PC-3 (cell line): Measurements from ENCODE around the gene AKNA. TPM values are rescaled to one million over a fixed set of nuclear protein-coding genes. Genes with fewer than 3 reads are reported as not detected.

Source experiments
- ATAC-seq: fragments of 200-7000 bp; cut with Tn5 transposase; 2 replicates; pipeline ENCODE4 v1.9.1; 2020; ENCODE audit warnings: mild to moderate bottlenecking, moderate library complexity
- BruUV-seq: library from RNA; stranded (reverse); fragments of 400-500 nt; replicated peaks from 2 replicates; lab custom pipeline; 2021; lab: Mats Ljungman, UMichigan
- CTCF ChIA-PET: fragments of 300-600 bp; sonication (Branson Sonifier 250); formaldehyde crosslinking; loops from one replicate; lab custom pipeline; 2022; ENCODE audit warnings: antibody characterized with exemption; lab: Charles Lee
- POLR2A ChIA-PET: fragments of 300-600 bp; sonication (Branson Sonifier 250); formaldehyde crosslinking; loops from one replicate; lab custom pipeline; 2022; ENCODE audit warnings: antibody characterized with exemption; ENCODE audit not compliant: unreplicated experiment; lab: Charles Lee
- DNase-seq: peaks from one replicate; pipeline ENCODE4 v3.0.0-alpha.2; 2015
- H2AFZ ChIP-seq: fragments of 300-600 bp; sonication (generic); 2 replicates; pipeline ENCODE4 v1.6.0; 2016; ENCODE audit warnings: antibody characterized with exemption, low read length
- H3F3A ChIP-seq: fragments of 300-600 bp; sonication (generic); one replicate; pipeline ENCODE4 v1.6.0; 2017; ENCODE audit warnings: antibody characterized with exemption, low read length, control low read depth, mild to moderate bottlenecking; ENCODE audit not compliant: unreplicated experiment
- H3K27ac ChIP-seq: fragments of 300-600 bp; sonication (generic); 2 replicates; pipeline ENCODE4 v1.5.1; 2016; ENCODE audit warnings: mild to moderate bottlenecking, low read length
- H3K27me3 ChIP-seq: fragments of 300-600 bp; sonication (generic); 2 replicates; pipeline ENCODE4 v1.6.1; 2016; ENCODE audit warnings: low read length, mixed read lengths
- H3K36me3 ChIP-seq: fragments of 300-600 bp; sonication (generic); 2 replicates; pipeline ENCODE4 v1.6.1; 2016; ENCODE audit warnings: low read depth, mixed run types, low read length, mixed read lengths
- H3K4me1 ChIP-seq: fragments of 300-600 bp; sonication (generic); 2 replicates; pipeline ENCODE4 v1.5.1; 2016; ENCODE audit warnings: low read length; ENCODE audit not compliant: insufficient read depth
- H3K4me2 ChIP-seq: fragments of 300-600 bp; sonication (generic); 2 replicates; pipeline ENCODE4 v1.6.0; 2016; ENCODE audit warnings: low read length
- H3K4me3 ChIP-seq: fragments of 300-600 bp; sonication (generic); 2 replicates; pipeline ENCODE4 v1.5.1; 2016; ENCODE audit warnings: mild to moderate bottlenecking, low read length, mixed read lengths
- H3K79me2 ChIP-seq: fragments of 300-600 bp; sonication (generic); 2 replicates; pipeline ENCODE4 v1.6.1; 2017; ENCODE audit warnings: low read length, mixed read lengths
- H3K9ac ChIP-seq: fragments of 300-600 bp; sonication (generic); 2 replicates; pipeline ENCODE4 v1.6.0; 2016; ENCODE audit warnings: mild to moderate bottlenecking, low read length
- H3K9me2 ChIP-seq: fragments of 300-600 bp; sonication (generic); replicated peaks from 2 replicates; pipeline ENCODE4 v1.6.1; 2016; ENCODE audit warnings: mixed run types, low read length, mixed read lengths
- H3K9me3 ChIP-seq: fragments of 300-600 bp; sonication (generic); 2 replicates; pipeline ENCODE4 v1.6.1; 2016; ENCODE audit warnings: low read length, mixed read lengths
- H4K20me1 ChIP-seq: fragments of 300-600 bp; sonication (generic); 2 replicates; pipeline ENCODE4 v1.6.1; 2016; ENCODE audit warnings: low read length, mixed read lengths
- EZH2 ChIP-seq: fragments of 300-600 bp; sonication (generic); IDR thresholded peaks from one replicate; pipeline ENCODE4 v1.6.1; 2017; ENCODE audit warnings: antibody characterized with exemption, mild to moderate bottlenecking, low read length; ENCODE audit not compliant: unreplicated experiment
- EZH2phosphoT487 ChIP-seq: fragments of 300-600 bp; sonication (generic); IDR thresholded peaks from 2 replicates; pipeline ENCODE4 v1.6.1; 2018; ENCODE audit warnings: mild to moderate bottlenecking, antibody characterized with exemption, low read length, borderline replicate concordance
- intact Hi-C: fragments of 100-400 bp; cut with micrococcal nuclease; formaldehyde crosslinking; loops from 2 replicates; pipeline ENCODE4 v1.9.0; 2023
- total RNA-seq: library from RNA; depleted of rRNA; stranded (reverse); fragments of >200 nt; gene quantifications from 2 replicates; pipeline ENCODE4 v1.2.3, GENCODE V29; 2014
- TF ChIP-seq, protein P1 (sequence below): fragments of 300-600 bp; sonication (generic); conservative IDR thresholded peaks from 2 replicates; pipeline ENCODE4 v1.5.1; 2017; ENCODE audit warnings: antibody characterized with exemption, low read depth, mild to moderate bottlenecking, low read length

AKNA gene
- total RNA-seq, 1 experiment from 2014 or later: 9.1 TPM

DNA sequence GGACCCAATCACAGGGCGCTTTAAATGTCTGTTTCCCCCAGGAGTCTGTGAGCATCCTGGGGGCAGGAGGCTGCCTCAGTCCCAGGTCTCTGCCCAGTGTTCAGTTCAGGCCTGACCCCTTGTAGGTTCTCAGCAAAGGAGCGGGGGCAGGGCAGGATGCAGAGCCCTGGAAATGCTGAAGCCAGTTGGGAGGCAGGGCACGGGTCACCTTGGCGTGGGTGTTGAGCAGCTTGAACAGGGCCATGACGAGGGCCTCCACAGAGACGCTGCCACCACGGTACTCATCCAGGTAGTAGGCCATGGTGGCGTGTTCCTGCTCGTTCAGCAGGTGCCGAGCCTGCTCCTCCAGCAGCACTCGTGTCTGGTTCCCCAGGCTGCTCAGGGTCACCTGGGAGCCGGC lies 36.3 kb upstream of the AKNA start:
- H3K9ac ChIP-seq: no peak overlapping the region
- H3K4me1 ChIP-seq: no peaks in the 10 kb centered on the region
- TF ChIP-seq EZH2phosphoT487 (no peak), EZH2 (no peak)
- TF ChIP-seq, protein P1, sequence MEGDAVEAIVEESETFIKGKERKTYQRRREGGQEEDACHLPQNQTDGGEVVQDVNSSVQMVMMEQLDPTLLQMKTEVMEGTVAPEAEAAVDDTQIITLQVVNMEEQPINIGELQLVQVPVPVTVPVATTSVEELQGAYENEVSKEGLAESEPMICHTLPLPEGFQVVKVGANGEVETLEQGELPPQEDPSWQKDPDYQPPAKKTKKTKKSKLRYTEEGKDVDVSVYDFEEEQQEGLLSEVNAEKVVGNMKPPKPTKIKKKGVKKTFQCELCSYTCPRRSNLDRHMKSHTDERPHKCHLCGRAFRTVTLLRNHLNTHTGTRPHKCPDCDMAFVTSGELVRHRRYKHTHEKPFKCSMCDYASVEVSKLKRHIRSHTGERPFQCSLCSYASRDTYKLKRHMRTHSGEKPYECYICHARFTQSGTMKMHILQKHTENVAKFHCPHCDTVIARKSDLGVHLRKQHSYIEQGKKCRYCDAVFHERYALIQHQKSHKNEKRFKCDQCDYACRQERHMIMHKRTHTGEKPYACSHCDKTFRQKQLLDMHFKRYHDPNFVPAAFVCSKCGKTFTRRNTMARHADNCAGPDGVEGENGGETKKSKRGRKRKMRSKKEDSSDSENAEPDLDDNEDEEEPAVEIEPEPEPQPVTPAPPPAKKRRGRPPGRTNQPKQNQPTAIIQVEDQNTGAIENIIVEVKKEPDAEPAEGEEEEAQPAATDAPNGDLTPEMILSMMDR: no peak
- H3F3A ChIP-seq: no peaks in the 10 kb centered on the region
- H3K27ac ChIP-seq: no peak overlapping the region
- ChIA-PET POLR2A (no interaction called here), CTCF (no interaction called here)
- no peak overlapping the region for H3K4me2 ChIP-seq
- no peaks in the 10 kb centered on the region for H3K36me3 ChIP-seq
- intact Hi-C loops: no loop called here
- no peaks in the 10 kb centered on the region for H3K79me2 ChIP-seq
- no peaks in the 10 kb centered on the region for H3K27me3 ChIP-seq
- H2AFZ ChIP-seq: no peak overlapping the region
- no TSS peak for BruUV-seq
- ATAC-seq (no peak), DNase-seq (no peak)
- H3K4me3 ChIP-seq: no peak overlapping the region
- H4K20me1 ChIP-seq: no peaks in the 10 kb centered on the region
- no peaks in the 10 kb centered on the region for H3K9me3 ChIP-seq
- H3K9me2 ChIP-seq: no peaks in the 10 kb centered on the region

DNA sequence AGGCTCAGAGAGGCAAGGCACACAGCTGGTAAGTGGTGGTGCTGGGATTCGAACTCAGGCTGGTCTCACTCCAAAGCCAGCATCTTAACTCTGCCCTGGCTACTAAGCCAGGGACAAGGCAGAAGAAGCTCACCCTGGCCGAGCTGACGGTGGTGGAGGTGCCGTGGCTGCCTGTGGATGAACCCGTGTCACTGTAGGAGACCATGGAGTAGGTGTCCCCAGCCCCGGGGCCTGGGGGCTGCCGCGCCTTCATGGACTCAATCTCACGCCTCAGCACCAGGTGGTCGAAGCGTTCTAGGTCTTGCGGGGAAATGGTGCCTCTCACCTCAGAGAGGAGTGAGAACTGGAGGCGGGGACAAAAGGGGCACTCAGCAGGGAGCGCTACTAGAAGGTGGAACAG lies 35.4 kb upstream of the AKNA start:
- DNase-seq: no peak
- Histone ChIP-seq H3K4me3 (no peak overlapping the region), H3K27ac (no peak overlapping the region), H2AFZ (no peak overlapping the region), H3K9me2 (no peaks in the 10 kb centered on the region), H3K79me2 (no peaks in the 10 kb centered on the region), H3K4me1 (no peaks in the 10 kb centered on the region), H3K4me2 (no peak overlapping the region), H3K9ac (no peak overlapping the region), H3K36me3 (no peaks in the 10 kb centered on the region), H3K27me3 (no peaks in the 10 kb centered on the region), H4K20me1 (no peaks in the 10 kb centered on the region), H3K9me3 (no peaks in the 10 kb centered on the region), H3F3A (no peaks in the 10 kb centered on the region)
- ATAC-seq: no peak
- intact Hi-C loops: no loop called here
- CTCF ChIA-PET: no interaction called here
- POLR2A ChIA-PET: no interaction called here
- no peak for TF ChIP-seq EZH2phosphoT487
- TF ChIP-seq, protein P1: no peak
- no peak for TF ChIP-seq EZH2
- BruUV-seq: no TSS peak

DNA sequence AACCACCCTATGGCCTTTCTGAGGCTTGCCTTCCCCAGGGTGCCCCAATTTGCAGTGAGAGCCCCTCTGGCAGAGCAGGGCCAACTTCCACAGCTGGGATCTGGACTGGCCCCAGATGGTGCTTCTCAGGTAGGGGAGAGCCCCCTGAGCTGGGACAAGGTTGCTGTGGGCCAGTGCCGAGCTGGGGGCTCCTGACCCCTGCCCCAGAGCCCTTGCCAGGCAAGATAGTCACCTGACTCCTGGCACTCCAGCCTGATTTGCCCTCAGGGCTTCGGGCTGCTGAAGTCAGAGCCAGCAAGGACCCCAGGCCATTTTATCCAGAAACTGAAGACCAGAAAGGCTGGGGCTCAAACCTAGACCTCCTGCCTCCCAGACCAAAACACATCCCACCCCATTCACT lies 33.4 kb upstream of the AKNA start:
- no peaks in the 10 kb centered on the region for H3K79me2 ChIP-seq
- no peaks in the 10 kb centered on the region for H3F3A ChIP-seq
- H3K9me2 ChIP-seq: no peaks in the 10 kb centered on the region
- H3K4me3 ChIP-seq: no peak overlapping the region
- no peak overlapping the region for H3K4me2 ChIP-seq
- BruUV-seq: no TSS peak
- no peak overlapping the region for H3K9ac ChIP-seq
- H2AFZ ChIP-seq: no peak overlapping the region
- ChIA-PET POLR2A (no interaction called here), CTCF (no interaction called here)
- H3K36me3 ChIP-seq: no peaks in the 10 kb centered on the region
- H3K27ac ChIP-seq: no peak overlapping the region
- no peaks in the 10 kb centered on the region for H4K20me1 ChIP-seq
- DNase-seq: no peak
- H3K9me3 ChIP-seq: no peaks in the 10 kb centered on the region
- intact Hi-C loops: no loop called here
- no peak for ATAC-seq
- TF ChIP-seq EZH2: no peak
- H3K27me3 ChIP-seq: no peaks in the 10 kb centered on the region
- peaks cover 3% of the 10 kb centered on the region; the same call in 1 of the 2 replicates for H3K4me1 ChIP-seq
